Measurements from ENCODE around the gene FNBP1. TPM values are rescaled to one million over a fixed set of nuclear protein-coding genes. Genes with fewer than 3 reads are reported as not detected.

FNBP1 gene
- total RNA-seq, 1 experiment from 2014 or later = 80.7 TPM

DNA sequence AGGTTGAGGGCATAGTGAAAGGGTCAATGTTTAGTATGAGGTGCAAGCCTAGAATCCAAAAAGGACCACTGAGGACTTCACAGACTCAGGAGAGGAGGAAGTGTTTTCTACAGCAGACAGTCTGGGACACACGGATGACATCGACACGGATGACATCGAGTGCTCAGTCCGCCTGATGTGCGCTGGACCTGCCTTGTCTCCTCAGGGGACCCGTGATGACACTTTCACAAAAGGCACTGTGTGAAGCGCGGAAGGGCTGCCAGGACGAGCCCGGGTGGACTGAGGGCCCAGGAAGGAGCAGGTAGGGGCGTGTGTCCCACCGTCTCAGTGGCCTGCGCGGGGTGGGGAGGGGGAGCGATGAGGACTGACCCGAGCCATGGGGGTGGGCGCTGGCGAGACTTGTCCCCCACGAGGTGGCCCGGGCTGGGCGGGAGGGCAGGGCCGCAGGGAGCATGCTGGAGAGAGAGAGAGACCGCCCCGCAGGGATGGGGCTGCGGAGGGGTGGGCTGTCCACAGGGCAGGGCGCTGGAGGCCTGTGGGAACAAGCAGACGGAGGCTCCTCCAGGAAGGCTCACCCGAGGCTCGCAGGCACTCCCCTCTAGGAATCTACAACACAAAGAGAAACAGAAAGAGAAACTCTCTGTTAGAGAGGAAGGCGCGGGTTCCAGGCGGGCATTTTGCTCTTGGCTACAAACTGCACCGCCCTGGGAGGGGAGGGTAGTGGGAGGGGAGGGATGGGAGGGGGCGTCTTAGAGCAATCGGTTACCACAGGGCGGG lies 152.9 kb downstream of the FNBP1 start:
- CTCF ChIA-PET = no interaction called here
- H3K9me3 ChIP-seq (ENCODE audit: insufficient read depth, low read depth) = no peaks in the 10 kb centered on the region

DNA sequence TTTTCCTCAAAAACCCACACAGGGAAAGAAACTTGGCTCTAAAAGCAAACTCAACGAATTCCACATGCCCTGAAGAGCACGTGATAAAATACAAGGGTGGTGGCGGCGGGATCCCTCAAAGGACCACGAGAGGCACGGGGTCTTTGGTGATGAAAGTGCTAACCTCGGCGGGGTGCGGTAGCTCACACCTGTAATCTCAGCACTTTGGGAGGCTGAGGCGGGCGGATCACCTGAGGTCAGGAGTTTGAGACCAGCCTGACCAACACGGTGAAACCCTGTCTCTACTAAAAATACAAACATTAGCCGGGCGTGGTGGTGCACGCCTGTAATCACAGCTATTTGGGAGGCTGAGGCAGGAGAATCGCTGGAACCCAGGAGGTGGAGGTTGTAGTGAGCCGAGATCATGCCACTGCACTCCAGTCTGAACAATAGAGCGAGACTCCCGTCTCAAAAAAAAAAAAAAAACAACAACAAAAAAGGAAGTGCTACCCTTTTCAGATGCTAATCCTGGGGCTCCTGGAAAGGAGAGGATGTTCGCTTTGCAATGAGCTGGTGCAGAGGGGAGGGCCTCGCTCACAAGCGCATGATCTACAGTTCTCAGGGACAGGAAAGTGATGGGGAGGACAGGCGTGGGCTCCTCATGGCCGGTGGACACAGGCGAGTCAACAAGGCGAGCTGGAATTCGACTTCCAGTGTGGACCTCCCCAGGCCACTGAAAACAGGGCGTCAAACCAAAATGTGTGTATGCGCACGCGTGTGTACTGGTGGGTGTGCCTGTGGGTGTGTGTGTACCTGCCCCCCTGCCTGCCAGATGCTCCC lies 153.7 kb downstream of the FNBP1 start:
- no peaks in the 10 kb centered on the region for H3K9me3 ChIP-seq (ENCODE audit: insufficient read depth, low read depth)
- no TSS peak for BruUV-seq (replicated peaks)
- H3K4me1 ChIP-seq (replicated peaks; ENCODE audit: insufficient read depth) = peaks cover 38% of the 10 kb centered on the region
- TF ChIP-seq, protein P1, sequence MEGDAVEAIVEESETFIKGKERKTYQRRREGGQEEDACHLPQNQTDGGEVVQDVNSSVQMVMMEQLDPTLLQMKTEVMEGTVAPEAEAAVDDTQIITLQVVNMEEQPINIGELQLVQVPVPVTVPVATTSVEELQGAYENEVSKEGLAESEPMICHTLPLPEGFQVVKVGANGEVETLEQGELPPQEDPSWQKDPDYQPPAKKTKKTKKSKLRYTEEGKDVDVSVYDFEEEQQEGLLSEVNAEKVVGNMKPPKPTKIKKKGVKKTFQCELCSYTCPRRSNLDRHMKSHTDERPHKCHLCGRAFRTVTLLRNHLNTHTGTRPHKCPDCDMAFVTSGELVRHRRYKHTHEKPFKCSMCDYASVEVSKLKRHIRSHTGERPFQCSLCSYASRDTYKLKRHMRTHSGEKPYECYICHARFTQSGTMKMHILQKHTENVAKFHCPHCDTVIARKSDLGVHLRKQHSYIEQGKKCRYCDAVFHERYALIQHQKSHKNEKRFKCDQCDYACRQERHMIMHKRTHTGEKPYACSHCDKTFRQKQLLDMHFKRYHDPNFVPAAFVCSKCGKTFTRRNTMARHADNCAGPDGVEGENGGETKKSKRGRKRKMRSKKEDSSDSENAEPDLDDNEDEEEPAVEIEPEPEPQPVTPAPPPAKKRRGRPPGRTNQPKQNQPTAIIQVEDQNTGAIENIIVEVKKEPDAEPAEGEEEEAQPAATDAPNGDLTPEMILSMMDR (conservative IDR thresholded peaks at IDR 0.05) = no peak
- TF ChIP-seq EZH2 (IDR thresholded peaks at IDR 0.05; ENCODE audit: low read depth) = no peak
- H3K4me3 ChIP-seq = no peak overlapping the region
- CTCF ChIA-PET = interaction anchor here (0.7 kb wide), 2 partner anchors 153 to 602 kb away, joined by 3 to 12 read pairs; no protein-coding TSS in a partner anchor
- H3K27me3 ChIP-seq (ENCODE audit: insufficient read depth, low read depth) = no peaks in the 10 kb centered on the region
- DNase-seq = no peak
- no peak overlapping the region for H2AFZ ChIP-seq
- H4K20me1 ChIP-seq (ENCODE audit: insufficient read depth) = no peaks in the 10 kb centered on the region
- no peak overlapping the region for H3K27ac ChIP-seq
- no peaks in the 10 kb centered on the region for H3K9me2 ChIP-seq (ENCODE audit: insufficient read depth)
- H3K79me2 ChIP-seq (ENCODE audit: low read depth) = no peaks in the 10 kb centered on the region
- no peak overlapping the region for H3K4me2 ChIP-seq
- POLR2A ChIA-PET (ENCODE audit: unreplicated experiment) = interaction anchor here (0.5 kb wide), 1 partner anchor 50 kb away, joined by 5 read pairs; no protein-coding TSS in a partner anchor
- intact Hi-C loops (cut with micrococcal nuclease; ENCODE audit: unreplicated experiment) = loop anchor here (5.0 to 10.0 kb wide), 4 partner anchors 108 to 795 kb away; no protein-coding TSS in a partner anchor
- no peaks in the 10 kb centered on the region for H3K36me3 ChIP-seq (ENCODE audit: low read depth)
- H3F3A ChIP-seq (ENCODE audit: insufficient read depth, low read depth) = peaks cover 9% of the 10 kb centered on the region; the same call in 1 of the 2 replicates

More for the DNA sequence above, 152.9 kb downstream of the FNBP1 start:
- H3K27me3 ChIP-seq (ENCODE audit: insufficient read depth, low read depth) = no peaks in the 10 kb centered on the region
- peaks cover 10% of the 10 kb centered on the region; the same call in 1 of the 2 replicates for H3F3A ChIP-seq (ENCODE audit: insufficient read depth, low read depth)
- H4K20me1 ChIP-seq (ENCODE audit: insufficient read depth) = no peaks in the 10 kb centered on the region
- TF ChIP-seq, protein P1 (conservative IDR thresholded peaks at IDR 0.05) = no peak
- no peak for TF ChIP-seq EZH2 (IDR thresholded peaks at IDR 0.05; ENCODE audit: low read depth)
- H3K36me3 ChIP-seq (ENCODE audit: low read depth) = 0 out of 2 replicates have a peak, but pooled peaks cover under 1% of the 10 kb centered on the region
- DNase-seq = no peak
- intact Hi-C loops (cut with micrococcal nuclease; ENCODE audit: unreplicated experiment) = loop anchor here (5.0 to 10.0 kb wide), 4 partner anchors 107 to 795 kb away; no protein-coding TSS in a partner anchor
- no peak overlapping the region for H2AFZ ChIP-seq
- H3K4me2 ChIP-seq = no peak overlapping the region
- no peaks in the 10 kb centered on the region for H3K9me2 ChIP-seq (ENCODE audit: insufficient read depth)
- H3K79me2 ChIP-seq (ENCODE audit: low read depth) = no peaks in the 10 kb centered on the region
- BruUV-seq (replicated peaks) = no TSS peak
- POLR2A ChIA-PET (ENCODE audit: unreplicated experiment) = interaction anchor here (0.5 to 0.7 kb wide), 2 partner anchors 49 to 161 kb away, joined by 4 to 5 read pairs; no protein-coding TSS in a partner anchor
- no peak overlapping the region for H3K27ac ChIP-seq
- peaks cover 30% of the 10 kb centered on the region for H3K4me1 ChIP-seq (replicated peaks; ENCODE audit: insufficient read depth)
- no peak overlapping the region for H3K4me3 ChIP-seq

All from PC-9 (cell line).